Measurements from ENCODE around the gene CYP2A6.

CYP2A6 gene

DNA sequence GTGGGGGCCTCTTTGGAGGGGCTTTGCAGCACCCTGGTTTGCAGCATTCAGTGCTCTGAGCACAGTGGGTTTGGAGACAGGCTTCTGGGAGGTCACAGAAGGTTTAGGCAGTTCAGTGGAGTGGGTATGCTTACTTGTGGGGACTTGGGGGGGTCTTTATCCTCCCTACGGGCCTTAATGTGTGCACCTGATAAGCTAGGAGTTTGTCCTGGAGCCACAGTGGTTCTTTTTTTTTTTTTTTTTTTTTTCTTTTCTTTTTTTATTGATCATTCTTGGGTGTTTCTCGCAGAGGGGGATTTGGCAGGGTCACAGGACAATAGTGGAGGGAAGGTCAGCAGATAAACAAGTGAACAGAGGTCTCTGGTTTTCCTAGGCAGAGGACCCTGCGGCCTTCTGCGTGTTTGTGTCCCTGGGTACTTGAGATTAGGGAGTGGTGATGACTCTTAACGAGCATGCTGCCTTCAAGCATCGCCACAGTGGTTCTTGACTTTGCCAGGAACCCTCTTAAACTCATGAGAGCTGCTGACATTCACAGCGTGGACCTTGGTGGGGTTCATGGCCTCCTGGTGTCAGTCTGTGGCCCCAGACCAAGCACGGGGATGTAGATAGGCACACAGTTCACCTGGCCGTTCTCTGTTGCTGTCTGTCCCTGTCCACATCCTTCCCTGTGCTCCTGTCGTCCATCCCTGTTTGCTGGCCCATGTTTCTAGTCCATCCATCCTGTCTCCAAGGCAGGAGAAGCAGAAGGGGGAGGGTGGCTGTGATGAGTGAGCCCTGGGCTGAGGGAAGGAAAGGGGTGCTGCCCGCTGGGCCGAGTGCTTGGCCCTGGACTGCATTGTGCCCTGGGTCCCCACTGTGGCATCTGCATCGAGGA lies 48.6 kb downstream of the CYP2A6 start:
- DNase-seq = no peak

DNA sequence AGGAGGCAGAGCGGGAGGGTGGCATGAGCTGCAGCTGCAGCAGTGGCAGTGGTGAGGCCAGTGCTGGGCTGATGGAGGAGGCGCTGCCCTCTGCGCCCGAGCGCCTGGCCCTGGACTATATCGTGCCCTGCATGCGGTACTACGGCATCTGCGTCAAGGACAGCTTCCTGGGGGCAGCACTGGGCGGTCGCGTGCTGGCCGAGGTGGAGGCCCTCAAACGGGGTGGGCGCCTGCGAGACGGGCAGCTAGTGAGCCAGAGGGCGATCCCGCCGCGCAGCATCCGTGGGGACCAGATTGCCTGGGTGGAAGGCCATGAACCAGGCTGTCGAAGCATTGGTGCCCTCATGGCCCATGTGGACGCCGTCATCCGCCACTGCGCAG lies 49.3 kb downstream of the CYP2A6 start:
- no peak for DNase-seq

- no peak for DNase-seq
These were observed 49.8 kb downstream of the CYP2A6 start for GRCh38 chr19:40800339-40800996.

GRCh38 chr19:40799558-40800338 lies 50.5 kb downstream of the CYP2A6 start:
- DNase-seq = peak in 1 of 2 experiments; percentile 27

- peak; percentile 100 for DNase-seq
These were observed 51.3 kb downstream of the CYP2A6 start, which contains the start of gene EGLN2 for GRCh38 chr19:40798683-40799557. TSS of gene EGLN2 (plus strand) at chr19:40799191. CDS start at chr19:40800573, 1,382 bp downstream.

DNA sequence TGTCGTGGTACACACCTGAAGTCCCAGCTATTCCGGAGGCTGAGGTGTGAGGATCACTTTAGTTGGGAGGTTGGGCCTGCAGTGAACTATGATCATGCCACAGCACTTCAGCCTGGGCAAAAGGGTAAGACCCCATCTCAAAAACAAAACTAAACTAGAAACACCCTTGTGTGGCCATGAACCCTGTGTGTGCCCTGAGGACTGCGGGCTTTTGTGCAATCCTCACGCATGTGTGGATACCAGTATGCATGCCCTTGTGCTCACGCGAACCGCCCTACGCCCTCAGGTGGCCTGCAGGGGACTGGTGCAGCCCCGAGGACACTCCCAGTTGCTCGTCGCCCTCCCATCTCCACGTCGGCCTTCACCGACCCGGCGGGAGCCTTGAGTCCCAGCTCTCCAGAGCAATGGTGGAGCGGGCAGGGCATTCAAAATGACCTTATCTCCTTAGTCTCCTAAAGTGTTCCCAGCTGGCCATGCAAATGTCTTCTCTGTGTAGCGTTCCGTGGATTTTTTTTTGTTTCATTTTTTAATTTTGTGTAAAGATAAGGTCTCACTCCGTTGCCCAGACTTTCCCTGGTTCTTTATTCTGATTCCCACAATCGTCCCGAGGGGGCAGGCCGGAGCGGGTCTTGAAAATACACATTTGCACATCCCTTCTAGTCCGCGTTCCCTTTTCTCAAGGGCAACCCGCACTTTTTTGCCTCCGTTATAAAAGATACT lies 52.1 kb downstream of the CYP2A6 start:
- DNase-seq = peak; percentile 52 to 53

GRCh38 chr19:40797166-40797962 lies 52.9 kb downstream of the CYP2A6 start:
- no peak for DNase-seq
